Measurements from ENCODE around the gene FBXO46. TPM values are rescaled to one million over a fixed set of nuclear protein-coding genes. Genes with fewer than 3 reads are reported as not detected.

Gene FBXO46
- polyA plus RNA-seq, 2 of the 4 experiments (the other 2 are of a cell fraction) = 4.9 to 12.7 TPM

DNA sequence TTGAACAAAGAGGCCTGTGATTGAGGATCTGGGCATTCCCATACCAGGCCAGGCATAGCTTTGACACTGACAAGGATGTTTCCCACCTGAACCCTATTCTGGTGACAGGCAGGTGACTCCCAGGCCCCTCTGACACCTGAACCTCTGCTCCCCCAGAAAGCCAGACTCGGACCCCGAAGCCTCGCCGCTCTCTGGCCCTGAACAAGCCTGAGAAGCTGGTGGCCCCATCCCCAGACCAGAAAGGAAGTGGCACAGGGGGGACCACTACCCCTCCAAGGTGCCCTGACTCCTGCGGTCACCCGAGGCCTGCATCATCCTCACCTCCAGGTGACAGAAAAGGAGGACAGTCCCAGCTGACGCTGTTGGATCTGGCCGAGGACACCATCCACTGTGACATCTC, 23.6 kb upstream of the FBXO46 start:
- no peak for DNase-seq (ENCODE audit: low read depth in 1 of 2, low spot score in 1 of 2)

DNA sequence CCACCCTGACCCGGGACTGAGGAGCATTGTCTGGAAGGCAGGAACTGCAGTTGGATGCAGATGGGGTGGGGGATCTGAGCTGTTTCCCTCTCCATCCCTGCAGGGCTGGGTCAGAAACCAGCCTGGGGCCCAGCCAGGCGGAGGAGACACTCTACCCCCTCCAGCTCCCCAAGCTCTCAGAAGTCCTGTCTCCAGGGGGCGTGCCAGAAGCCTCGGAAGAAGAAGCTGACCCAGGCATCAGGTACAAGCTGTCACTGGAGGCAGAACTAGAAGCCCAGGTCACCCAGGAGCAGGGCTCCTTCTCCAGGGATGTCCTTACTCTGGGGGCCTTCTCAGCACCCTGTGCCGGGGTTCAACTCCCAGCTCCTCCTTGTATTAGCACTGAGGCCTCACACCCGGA, 22.9 kb upstream of the FBXO46 start:
- TF ChIP-seq JUNB (IDR thresholded peaks at IDR 0.05) (no peak), ZFP36 (IDR thresholded peaks at IDR 0.05; ENCODE audit: borderline replicate concordance, partially characterized antibody) (no peak), EP300 (IDR thresholded peaks at IDR 0.05) (no peak), HOXA7 (CRISPR knock-in tag; IDR thresholded peaks at IDR 0.05) (no peak), BHLHE40 (IDR thresholded peaks at IDR 0.05; ENCODE audit: low read depth, low read length) (no peak), RARB (CRISPR knock-in tag; IDR thresholded peaks at IDR 0.05) (no peak), ZC3H11A (IDR thresholded peaks at IDR 0.05) (no peak), TFCP2L1 (CRISPR knock-in tag; IDR thresholded peaks at IDR 0.05) (no peak), SREBF2 (IDR thresholded peaks at IDR 0.05) (no peak), ZNF302 (CRISPR knock-in tag; IDR thresholded peaks at IDR 0.05) (no peak), EHMT2 (IDR thresholded peaks at IDR 0.05; ENCODE audit: low read depth) (no peak), NFE2L2 (conservative IDR thresholded peaks at IDR 0.05; ENCODE audit: low read length) (no peak), PHF8 (IDR thresholded peaks at IDR 0.05; ENCODE audit: borderline replicate concordance, low read depth) (no peak), NR3C1 (IDR thresholded peaks at IDR 0.05) (no peak)
- TF ChIP-seq, protein P1, sequence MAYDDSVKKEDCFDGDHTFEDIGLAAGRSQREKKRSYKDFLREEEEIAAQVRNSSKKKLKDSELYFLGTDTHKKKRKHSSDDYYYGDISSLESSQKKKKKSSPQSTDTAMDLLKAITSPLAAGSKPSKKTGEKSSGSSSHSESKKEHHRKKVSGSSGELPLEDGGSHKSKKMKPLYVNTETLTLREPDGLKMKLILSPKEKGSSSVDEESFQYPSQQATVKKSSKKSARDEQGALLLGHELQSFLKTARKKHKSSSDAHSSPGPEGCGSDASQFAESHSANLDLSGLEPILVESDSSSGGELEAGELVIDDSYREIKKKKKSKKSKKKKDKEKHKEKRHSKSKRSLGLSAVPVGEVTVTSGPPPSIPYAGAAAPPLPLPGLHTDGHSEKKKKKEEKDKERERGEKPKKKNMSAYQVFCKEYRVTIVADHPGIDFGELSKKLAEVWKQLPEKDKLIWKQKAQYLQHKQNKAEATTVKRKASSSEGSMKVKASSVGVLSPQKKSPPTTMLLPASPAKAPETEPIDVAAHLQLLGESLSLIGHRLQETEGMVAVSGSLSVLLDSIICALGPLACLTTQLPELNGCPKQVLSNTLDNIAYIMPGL (CRISPR knock-in tag; IDR thresholded peaks at IDR 0.05; ENCODE audit: borderline replicate concordance) = no peak
- TF ChIP-seq, protein P2, sequence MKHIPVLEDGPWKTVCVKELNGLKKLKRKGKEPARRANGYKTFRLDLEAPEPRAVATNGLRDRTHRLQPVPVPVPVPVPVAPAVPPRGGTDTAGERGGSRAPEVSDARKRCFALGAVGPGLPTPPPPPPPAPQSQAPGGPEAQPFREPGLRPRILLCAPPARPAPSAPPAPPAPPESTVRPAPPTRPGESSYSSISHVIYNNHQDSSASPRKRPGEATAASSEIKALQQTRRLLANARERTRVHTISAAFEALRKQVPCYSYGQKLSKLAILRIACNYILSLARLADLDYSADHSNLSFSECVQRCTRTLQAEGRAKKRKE (CRISPR knock-in tag; IDR thresholded peaks at IDR 0.05; ENCODE audit: low read depth) = no peak
- TF ChIP-seq, protein P3, sequence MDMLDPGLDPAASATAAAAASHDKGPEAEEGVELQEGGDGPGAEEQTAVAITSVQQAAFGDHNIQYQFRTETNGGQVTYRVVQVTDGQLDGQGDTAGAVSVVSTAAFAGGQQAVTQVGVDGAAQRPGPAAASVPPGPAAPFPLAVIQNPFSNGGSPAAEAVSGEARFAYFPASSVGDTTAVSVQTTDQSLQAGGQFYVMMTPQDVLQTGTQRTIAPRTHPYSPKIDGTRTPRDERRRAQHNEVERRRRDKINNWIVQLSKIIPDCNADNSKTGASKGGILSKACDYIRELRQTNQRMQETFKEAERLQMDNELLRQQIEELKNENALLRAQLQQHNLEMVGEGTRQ (IDR thresholded peaks at IDR 0.05) = no peak
- peak; percentile 23 to 56; a peak in 3 of 6 replicates for ATAC-seq
- DNase-seq (ENCODE audit: low read depth in 1 of 2, low spot score in 1 of 2) = no peak
- 65% methylated on average over 6 of the region's 6 CpGs for WGBS (ENCODE audit: missing lambda C conversion rate)
- ChIA-PET POLR2A (interaction anchor here (0.6 to 1.7 kb wide), 2 partner anchors 16 to 29 kb away, joined by 4 to 10 read pairs; partner anchors contain the start of genes DMPK and SIX5), CTCF (interaction anchor here (0.6 to 74.3 kb wide), 9 partner anchors 9 to 84 kb away, joined by 3 to 2204 read pairs (median 7); partner anchors contain the start of genes DMPK, DMWD, QPCTL and RSPH6A)
- H3K4me3 ChIP-seq = no peak overlapping the region
- no peaks in the 10 kb centered on the region for H3K9me3 ChIP-seq
- no peak for FAIRE-seq
- H3K4me2 ChIP-seq = no peak overlapping the region
- 0 out of 3 replicates have a peak, but pooled peaks cover 6% of the 10 kb centered on the region for H3K4me1 ChIP-seq
- no peak overlapping the region for H3K27ac ChIP-seq

More for the DNA sequence above, 23.6 kb upstream of the FBXO46 start:
- 87% methylated on average over 8 of the region's 8 CpGs for WGBS (ENCODE audit: missing lambda C conversion rate)
- Histone ChIP-seq H3K4me3 (no peak overlapping the region), H3K4me2 (no peak overlapping the region), H3K4me1 (0 out of 3 replicates have a peak, but pooled peaks cover 6% of the 10 kb centered on the region), H3K27ac (no peak overlapping the region), H3K9me3 (no peaks in the 10 kb centered on the region)
- ChIA-PET CTCF (interaction anchor here (0.6 to 74.3 kb wide), 7 partner anchors 9 to 315 kb away, joined by 4 to 2204 read pairs (median 21); partner anchors contain the start of genes DMPK, DMWD, QPCTL and RSPH6A), POLR2A (interaction anchor here (0.6 to 1.7 kb wide), 2 partner anchors 15 to 23 kb away, joined by 5 to 10 read pairs; partner anchors contain the start of genes FBXO46 and SIX5)
- TF ChIP-seq ZC3H11A (IDR thresholded peaks at IDR 0.05) (no peak), GATA3 (IDR thresholded peaks at IDR 0.05; ENCODE audit: borderline replicate concordance) (no peak), ZFP36 (IDR thresholded peaks at IDR 0.05; ENCODE audit: borderline replicate concordance, partially characterized antibody) (no peak), BHLHE40 (IDR thresholded peaks at IDR 0.05; ENCODE audit: low read depth, low read length) (no peak), EP300 (IDR thresholded peaks at IDR 0.05) (no peak), HEYL (CRISPR knock-in tag; IDR thresholded peaks at IDR 0.05) (no peak), KDM5A (IDR thresholded peaks at IDR 0.05) (no peak)
- TF ChIP-seq, protein P4, sequence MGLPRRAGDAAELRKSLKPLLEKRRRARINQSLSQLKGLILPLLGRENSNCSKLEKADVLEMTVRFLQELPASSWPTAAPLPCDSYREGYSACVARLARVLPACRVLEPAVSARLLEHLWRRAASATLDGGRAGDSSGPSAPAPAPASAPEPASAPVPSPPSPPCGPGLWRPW (IDR thresholded peaks at IDR 0.05) = no peak
- FAIRE-seq (no peak), ATAC-seq (no peak)
